ENCODE results near the gene SLC9A9. TPM values are rescaled to one million over a fixed set of nuclear protein-coding genes. Genes with fewer than 3 reads are reported as not detected.

The SLC9A9 gene
- total and polyA plus RNA-seq, 10 of the 15 experiments (the other 5 are each of a cell fraction or from before 2014, with no cell fraction given), result 3.5 to 14.2 (median 9.3) TPM

- CTCF ChIA-PET, result interaction anchor here (0.7 kb wide), 1 partner anchor 408 kb away, joined by 4 read pairs; no protein-coding TSS in a partner anchor
- Histone ChIP-seq H3K79me2 (ENCODE audit: control insufficient read depth, insufficient read depth, low read length) (no peaks in the 10 kb centered on the region), H2AFZ (ENCODE audit: control insufficient read depth, low read depth, low read length) (no peak overlapping the region), H3K4me2 (ENCODE audit: control insufficient read depth, insufficient read depth) (no peak overlapping the region), H3K9me3 (replicated peaks; ENCODE audit: control insufficient read depth, insufficient read depth, low read length) (no peaks in the 10 kb centered on the region), H3K4me1 (ENCODE audit: control insufficient read depth, insufficient read depth, low read length) (peaks cover 7% of the 10 kb centered on the region), H3K9ac (ENCODE audit: control insufficient read depth, insufficient read depth, low read length) (no peak overlapping the region), H3K36me3 (ENCODE audit: control insufficient read depth in 2 of 2, insufficient read depth in 2 of 2, low read length in 1 of 2) (no peaks in the 10 kb centered on the region), H3K4me3 (no peak overlapping the region), H4K20me1 (ENCODE audit: control insufficient read depth, insufficient read depth) (no peaks in the 10 kb centered on the region), H3K27ac (ENCODE audit: control insufficient read depth, insufficient read depth) (no peak overlapping the region), H3K27me3 (replicated peaks in 1 of 2; ENCODE audit: control insufficient read depth in 2 of 2, insufficient read depth in 2 of 2, low read length in 1 of 2) (no peaks in the 10 kb centered on the region)
- FAIRE-seq, result no peak
- in situ Hi-C loops (cut with MboI), result no loop called here
- no TSS peak for BruUV-seq (replicated peaks)
- 93% methylated on average over 2 of the region's 2 CpGs for WGBS (ENCODE audit: insufficient coverage, insufficient replicate concordance, low lambda C conversion rate, missing lambda C conversion rate)
- SMC1A ChIA-PET (ENCODE audit: uncharacterized antibody, unreplicated experiment), result interaction anchor here (0.6 kb wide), 1 partner anchor 97 kb away, joined by 3 read pairs; no protein-coding TSS in a partner anchor
- intact Hi-C loops (cut with micrococcal nuclease; ENCODE audit: unreplicated experiment), result no loop called here
- RAD21 ChIA-PET (ENCODE audit: unreplicated experiment), result interaction anchor here (0.7 to 1.6 kb wide), 2 partner anchors 46 to 143 kb away, joined by 3 read pairs; no protein-coding TSS in a partner anchor
- TF ChIP-seq SIX5 (IDR thresholded peaks at IDR 0.05; ENCODE audit: low read depth, low read length, severe bottlenecking), result no peak
- TF ChIP-seq JUNB (IDR thresholded peaks at IDR 0.05), result no peak
- no peak for TF ChIP-seq HDAC2 (IDR thresholded peaks at IDR 0.05)
- POLR2A ChIA-PET, result interaction anchor here (0.6 to 0.7 kb wide), 3 partner anchors 19 to 1300 kb away, joined by 3 to 5 read pairs (median 5); no protein-coding TSS in a partner anchor
- no peak for ATAC-seq
- no peak for DNase-seq (ENCODE audit: low read depth, low spot score)
Measured at GRCh38 chr3:143266511-143266910, 581.8 kb downstream of the SLC9A9 start.

- ATAC-seq, result no peak
- H3K9ac ChIP-seq (ENCODE audit: control insufficient read depth, insufficient read depth, low read length), result no peak overlapping the region
- POLR2A ChIA-PET, result no interaction called here
- CTCF ChIA-PET, result interaction anchor here (0.7 to 1.4 kb wide), 2 partner anchors 9 to 44 kb away, joined by 3 read pairs; no protein-coding TSS in a partner anchor
- no peaks in the 10 kb centered on the region for H3K79me2 ChIP-seq (ENCODE audit: control insufficient read depth, insufficient read depth, low read length)
- 80% methylated on average over 7 of the region's 7 CpGs for WGBS (ENCODE audit: insufficient coverage, insufficient replicate concordance, low lambda C conversion rate, missing lambda C conversion rate)
- peaks cover 7% of the 10 kb centered on the region for H3K4me1 ChIP-seq (ENCODE audit: control insufficient read depth, insufficient read depth, low read length)
- in situ Hi-C loops (cut with MboI) (no loop called here), intact Hi-C loops (cut with micrococcal nuclease; ENCODE audit: unreplicated experiment) (no loop called here)
- SMC1A ChIA-PET (ENCODE audit: uncharacterized antibody, unreplicated experiment), result interaction anchor here (1.0 to 1.3 kb wide), 2 partner anchors 9 to 141 kb away, joined by 3 read pairs; no protein-coding TSS in a partner anchor
- no peaks in the 10 kb centered on the region for H3K9me3 ChIP-seq (replicated peaks; ENCODE audit: control insufficient read depth, insufficient read depth, low read length)
- no TSS peak for BruUV-seq (replicated peaks)
- H3K27me3 ChIP-seq (replicated peaks in 1 of 2; ENCODE audit: control insufficient read depth in 2 of 2, insufficient read depth in 2 of 2, low read length in 1 of 2), result no peaks in the 10 kb centered on the region
- no peak overlapping the region for H3K4me3 ChIP-seq
- DNase-seq (ENCODE audit: low read depth, low spot score), result no peak
- RAD21 ChIA-PET (ENCODE audit: unreplicated experiment), result interaction anchor here (1.6 kb wide), 1 partner anchor 142 kb away, joined by 3 read pairs; no protein-coding TSS in a partner anchor
- H3K4me2 ChIP-seq (ENCODE audit: control insufficient read depth, insufficient read depth), result no peak overlapping the region
- H3K27ac ChIP-seq (ENCODE audit: control insufficient read depth, insufficient read depth), result no peak overlapping the region
- no peaks in the 10 kb centered on the region for H3K36me3 ChIP-seq (ENCODE audit: control insufficient read depth in 2 of 2, insufficient read depth in 2 of 2, low read length in 1 of 2)
- FAIRE-seq, result no peak
- H2AFZ ChIP-seq (ENCODE audit: control insufficient read depth, low read depth, low read length), result no peak overlapping the region
- no peaks in the 10 kb centered on the region for H4K20me1 ChIP-seq (ENCODE audit: control insufficient read depth, insufficient read depth)
- no peak for TF ChIP-seq ZBTB33 (IDR thresholded peaks at IDR 0.05)
- TF ChIP-seq CREM (IDR thresholded peaks at IDR 0.05; ENCODE audit: low read depth), result no peak
- no peak for TF ChIP-seq PBX3 (IDR thresholded peaks at IDR 0.05; ENCODE audit: insufficient replicate concordance, low read depth, low read length)
- no peak for TF ChIP-seq ZBTB11 (CRISPR knock-in tag; IDR thresholded peaks at IDR 0.05)
Measured at GRCh38 chr3:143265501-143266070, 582.7 kb downstream of the SLC9A9 start.
